Posterior cingulate gyrus (tissue), 11 donors: Measurements from ENCODE around the gene RNF17.

Experiments used
- DNase-seq, 10 donors: peaks; one replicate each; pipeline versions ENCODE4 v3.0.0 to v3.0.0-alpha.2; 2020 to 2021; ENCODE audit warnings: mixed read lengths in 3 of 10
- intact Hi-C: fragments of 100-400 bp; cut with DNase I; formaldehyde crosslinking; loops from one replicate; pipeline ENCODE4 v1.15.1; 2023

RNF17 gene

DNA sequence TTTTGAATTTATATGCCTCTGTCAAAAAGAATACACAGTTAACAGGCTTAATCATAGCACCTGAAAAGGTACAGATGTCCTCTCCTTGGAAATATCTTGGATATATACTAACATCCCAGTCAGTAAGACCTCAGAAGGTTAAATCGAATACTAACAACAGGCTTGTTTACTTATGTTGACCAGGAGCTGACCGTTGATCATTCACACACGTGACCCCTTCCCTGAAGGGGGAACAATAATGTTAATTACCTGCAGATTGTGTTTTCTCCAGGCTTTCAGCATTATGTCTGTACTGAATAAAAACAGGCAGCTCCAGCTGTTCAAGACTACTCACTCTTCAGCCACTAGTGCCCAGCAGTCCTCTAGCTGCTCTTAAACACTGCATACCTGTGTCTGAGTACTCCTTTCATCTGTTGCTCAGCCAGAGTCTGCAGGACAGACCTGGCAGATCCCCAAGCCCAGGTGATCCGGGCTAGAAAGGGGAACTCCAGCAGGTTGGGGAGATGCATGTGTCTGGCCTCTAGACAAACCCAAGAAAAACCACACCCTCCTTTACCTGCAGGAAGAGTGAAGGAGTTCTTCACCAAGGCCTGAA lies 163.9 kb downstream of the RNF17 start:
- DNase-seq, result no peak
- intact Hi-C loops, result no loop called here

DNA sequence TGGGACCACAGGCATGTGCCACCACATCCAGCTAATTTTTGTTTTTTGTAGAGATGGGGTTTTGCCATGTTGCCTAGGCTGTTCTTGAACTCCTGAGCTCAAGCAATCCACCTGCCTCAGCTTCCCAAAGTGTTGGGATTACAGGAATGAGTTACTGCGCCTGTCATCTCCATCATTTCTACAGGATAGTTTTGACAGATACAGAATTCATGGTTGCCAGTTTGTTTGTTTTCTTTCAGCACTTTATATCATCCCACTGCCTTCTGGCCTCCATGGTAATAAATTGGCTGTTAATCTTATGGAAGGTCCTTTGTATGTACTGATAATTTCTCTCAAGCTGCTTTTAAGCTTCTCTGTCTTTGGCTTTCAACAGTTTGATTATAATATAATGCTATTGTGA lies 165.2 kb downstream of the RNF17 start:
- no peak for DNase-seq
- intact Hi-C loops, result no loop called here
